Panc1 (cell line): ENCODE measurements around the gene FHIT. TPM values are rescaled to one million over a fixed set of nuclear protein-coding genes. Genes with fewer than 3 reads are reported as not detected.

Experiments
- ATAC-seq: fragments of 200-7000 bp; cut with Tn5 transposase; 2 replicates; pipeline ENCODE4 v1.9.1; 2020; ENCODE audit warnings: mild to moderate bottlenecking, moderate library complexity
- BruUV-seq: library from RNA; stranded (reverse); fragments of 400-500 nt; replicated peaks from 2 replicates; lab custom pipeline; 2021; lab: Mats Ljungman, UMichigan
- CTCF ChIA-PET: fragments of 300-600 bp; sonication (Branson Sonifier 250); formaldehyde crosslinking; loops from one replicate; lab custom pipeline; 2022; ENCODE audit warnings: antibody characterized with exemption; lab: Charles Lee
- POLR2A ChIA-PET: fragments of 300-600 bp; sonication (Branson Sonifier 250); formaldehyde crosslinking; loops from one replicate; lab custom pipeline; 2022; ENCODE audit warnings: antibody characterized with exemption; lab: Charles Lee
- DNase-seq: peaks from one replicate; pipeline ENCODE4 v3.0.0-alpha.2; 2010; ENCODE audit warnings: low read depth, low spot score
- H3K27ac ChIP-seq: 2 replicates; pipeline ENCODE4 v1.5.1; 2011; ENCODE audit warnings: mild to moderate bottlenecking, low read length, inconsistent platforms
- H3K27me3 ChIP-seq: fragments of 200-500 bp; sonication (Bioruptor generic); 2 replicates; pipeline ENCODE4 v1.6.0; 2014; ENCODE audit warnings: low read length, inconsistent platforms; ENCODE audit not compliant: control insufficient read depth, insufficient read depth
- H3K36me3 ChIP-seq: fragments of 200-500 bp; sonication (Bioruptor generic); 2 replicates; pipeline ENCODE4 v1.5.1; 2014; ENCODE audit warnings: inconsistent platforms, mild to moderate bottlenecking, low read length, moderate library complexity; ENCODE audit not compliant: control insufficient read depth, insufficient read depth
- H3K4me1 ChIP-seq: 2 replicates; pipeline ENCODE4 v1.5.1; 2011; ENCODE audit warnings: inconsistent platforms, mild to moderate bottlenecking, low read length, moderate library complexity; ENCODE audit not compliant: control insufficient read depth, insufficient read depth
- H3K4me3 ChIP-seq, 2 experiments: 2 replicates each; pipeline ENCODE4 v1.5.1; 2011 to 2012; ENCODE audit warnings: low read depth in 2 of 2, low read length in 2 of 2, mild to moderate bottlenecking in 2 of 2, inconsistent platforms in 1 of 2, moderate library complexity in 1 of 2
- H3K9me3 ChIP-seq: fragments of 200-500 bp; sonication (Bioruptor generic); 2 replicates; pipeline ENCODE4 v1.5.1; 2014; ENCODE audit warnings: low read depth, mild to moderate bottlenecking, inconsistent platforms, low read length, moderate library complexity; ENCODE audit not compliant: control insufficient read depth, insufficient read depth
- CTCF ChIP-seq: fragments of 450-650 bp; IDR thresholded peaks from 2 replicates; pipeline ENCODE4 v1.5.1; 2017; ENCODE audit warnings: mild to moderate bottlenecking
- POLR2AphosphoS5 ChIP-seq: IDR thresholded peaks from 2 replicates; pipeline ENCODE4 v1.6.1; 2012; ENCODE audit warnings: mild to moderate bottlenecking, low read depth, low read length, moderate library complexity
- SIN3A ChIP-seq: IDR thresholded peaks from 2 replicates; pipeline ENCODE4 v1.6.1; 2012; ENCODE audit warnings: low read depth, mild to moderate bottlenecking, low read length, moderate library complexity, borderline replicate concordance; ENCODE audit not compliant: insufficient read depth
- TCF7L2 ChIP-seq: IDR thresholded peaks from 2 replicates; pipeline ENCODE4 v1.6.1; 2011; ENCODE audit warnings: mild to moderate bottlenecking, low read depth, low read length, inconsistent platforms
- in situ Hi-C: cut with HindIII; loops from 2 replicates; pipeline ENCODE4 v1.10.0; 2016; ENCODE audit warnings: low sequenced_read_pairs, low pct_unique_long_range_greater_than_20kb
- intact Hi-C: fragments of 100-400 bp; cut with micrococcal nuclease; formaldehyde crosslinking; loops from one replicate; pipeline ENCODE4 v1.10.0; 2022; ENCODE audit not compliant: unreplicated experiment
- total RNA-seq: library from RNA; stranded (reverse); gene quantifications from one replicate; pipeline ENCODE4 v1.2.1, GENCODE V29; 2021; ENCODE audit not compliant: unreplicated experiment
- TF ChIP-seq, protein P1 (sequence below), 2 experiments: IDR thresholded peaks; 2 replicates each; pipeline ENCODE4 v1.6.1; 2011 to 2012; ENCODE audit warnings: low read depth in 2 of 2, control low read depth in 1 of 2, low read length in 1 of 2, mild to moderate bottlenecking in 1 of 2, moderate library complexity in 1 of 2; ENCODE audit not compliant: insufficient read depth in 1 of 2

The FHIT gene
- total RNA-seq, 1 experiment from 2014 or later: 2.2 TPM

GRCh38 chr3:59890639-59891038, 1360.6 kb downstream of the FHIT start:
- Histone ChIP-seq H3K4me1 (no peaks in the 10 kb centered on the region), H3K36me3 (no peaks in the 10 kb centered on the region), H3K9me3 (no peaks in the 10 kb centered on the region), H3K4me3 (no peak overlapping the region), H3K27me3 (no peaks in the 10 kb centered on the region), H3K27ac (no peak overlapping the region)
- ChIA-PET CTCF (no interaction called here), POLR2A (no interaction called here)
- no TSS peak for BruUV-seq
- ATAC-seq (no peak), DNase-seq (no peak)
- TF ChIP-seq SIN3A (no peak), TCF7L2 (no peak)
- in situ Hi-C loops: no loop called here
- intact Hi-C loops: no loop called here

DNA sequence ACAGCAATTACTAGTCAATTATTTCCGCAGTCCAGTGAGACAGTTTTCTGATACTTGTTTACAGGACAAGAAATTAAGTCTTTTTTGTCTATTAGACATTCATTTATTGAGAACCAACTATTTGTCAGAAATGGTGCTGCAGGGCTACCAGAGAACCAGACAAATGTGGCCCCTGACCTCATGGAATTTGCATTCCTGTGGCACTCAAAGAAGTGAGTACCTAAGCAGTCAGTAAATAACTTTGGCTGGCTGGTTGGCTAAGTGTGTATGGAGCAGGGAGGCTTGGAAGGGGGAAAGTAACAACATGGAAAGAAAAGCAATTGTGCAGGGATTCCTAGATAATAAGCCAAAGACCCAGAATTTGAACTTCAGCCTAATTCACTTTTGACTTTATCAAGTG, 1364.5 kb downstream of the FHIT start:
- TF ChIP-seq CTCF: no peak
- TF ChIP-seq POLR2AphosphoS5: no peak
- TF ChIP-seq TCF7L2: no peak
- TF ChIP-seq, protein P1, sequence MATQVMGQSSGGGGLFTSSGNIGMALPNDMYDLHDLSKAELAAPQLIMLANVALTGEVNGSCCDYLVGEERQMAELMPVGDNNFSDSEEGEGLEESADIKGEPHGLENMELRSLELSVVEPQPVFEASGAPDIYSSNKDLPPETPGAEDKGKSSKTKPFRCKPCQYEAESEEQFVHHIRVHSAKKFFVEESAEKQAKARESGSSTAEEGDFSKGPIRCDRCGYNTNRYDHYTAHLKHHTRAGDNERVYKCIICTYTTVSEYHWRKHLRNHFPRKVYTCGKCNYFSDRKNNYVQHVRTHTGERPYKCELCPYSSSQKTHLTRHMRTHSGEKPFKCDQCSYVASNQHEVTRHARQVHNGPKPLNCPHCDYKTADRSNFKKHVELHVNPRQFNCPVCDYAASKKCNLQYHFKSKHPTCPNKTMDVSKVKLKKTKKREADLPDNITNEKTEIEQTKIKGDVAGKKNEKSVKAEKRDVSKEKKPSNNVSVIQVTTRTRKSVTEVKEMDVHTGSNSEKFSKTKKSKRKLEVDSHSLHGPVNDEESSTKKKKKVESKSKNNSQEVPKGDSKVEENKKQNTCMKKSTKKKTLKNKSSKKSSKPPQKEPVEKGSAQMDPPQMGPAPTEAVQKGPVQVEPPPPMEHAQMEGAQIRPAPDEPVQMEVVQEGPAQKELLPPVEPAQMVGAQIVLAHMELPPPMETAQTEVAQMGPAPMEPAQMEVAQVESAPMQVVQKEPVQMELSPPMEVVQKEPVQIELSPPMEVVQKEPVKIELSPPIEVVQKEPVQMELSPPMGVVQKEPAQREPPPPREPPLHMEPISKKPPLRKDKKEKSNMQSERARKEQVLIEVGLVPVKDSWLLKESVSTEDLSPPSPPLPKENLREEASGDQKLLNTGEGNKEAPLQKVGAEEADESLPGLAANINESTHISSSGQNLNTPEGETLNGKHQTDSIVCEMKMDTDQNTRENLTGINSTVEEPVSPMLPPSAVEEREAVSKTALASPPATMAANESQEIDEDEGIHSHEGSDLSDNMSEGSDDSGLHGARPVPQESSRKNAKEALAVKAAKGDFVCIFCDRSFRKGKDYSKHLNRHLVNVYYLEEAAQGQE (IDR thresholded peaks at IDR 0.05; ENCODE audit: insufficient read depth in 1 of 2, low read depth in 2 of 2, low read length in 1 of 2): no peak
- no peaks in the 10 kb centered on the region for H3K36me3 ChIP-seq
- ATAC-seq (no peak), DNase-seq (no peak)
- H3K4me3 ChIP-seq: no peak overlapping the region
- no peaks in the 10 kb centered on the region for H3K9me3 ChIP-seq
- H3K27me3 ChIP-seq: no peaks in the 10 kb centered on the region
- CTCF ChIA-PET: no interaction called here
- intact Hi-C loops: no loop called here
- BruUV-seq: no TSS peak
- in situ Hi-C loops: no loop called here
- no peaks in the 10 kb centered on the region for H3K4me1 ChIP-seq
- no peak overlapping the region for H3K27ac ChIP-seq
- POLR2A ChIA-PET: no interaction called here

DNA sequence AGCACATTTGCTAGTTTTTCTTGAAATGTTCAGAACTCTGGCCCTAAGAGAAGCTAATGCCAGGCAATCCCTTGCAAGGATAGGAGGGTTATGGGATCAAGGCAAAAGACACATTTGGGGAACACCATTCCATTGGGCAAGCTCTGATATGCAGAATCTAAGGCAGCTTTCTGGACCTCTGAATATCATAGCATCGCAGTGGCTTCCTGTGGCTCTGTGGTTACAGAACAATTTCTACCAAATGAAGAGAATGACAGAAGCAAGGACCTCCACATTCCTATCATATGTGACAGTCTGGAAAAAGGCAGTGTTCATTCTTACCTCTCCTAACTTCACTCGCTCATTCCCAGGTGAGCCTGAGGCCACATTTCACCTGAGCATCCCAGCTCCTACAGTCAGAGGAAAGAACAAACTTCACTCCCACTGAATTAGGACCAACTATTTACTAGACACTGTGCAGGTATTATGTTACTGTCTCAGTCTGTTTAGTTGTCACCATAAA, 1365.3 kb downstream of the FHIT start:
- Histone ChIP-seq H3K4me1 (no peaks in the 10 kb centered on the region), H3K4me3 (no peak overlapping the region), H3K9me3 (no peaks in the 10 kb centered on the region), H3K27me3 (no peaks in the 10 kb centered on the region), H3K27ac (no peak overlapping the region), H3K36me3 (no peaks in the 10 kb centered on the region)
- DNase-seq (no peak), ATAC-seq (no peak)
- ChIA-PET CTCF (no interaction called here), POLR2A (no interaction called here)
- intact Hi-C loops: no loop called here
- TF ChIP-seq POLR2AphosphoS5 (no peak), SIN3A (no peak), TCF7L2 (no peak), CTCF (no peak)
- TF ChIP-seq, protein P1 (IDR thresholded peaks at IDR 0.05; ENCODE audit: insufficient read depth in 1 of 2, low read depth in 2 of 2, low read length in 1 of 2): no peak
- in situ Hi-C loops: no loop called here
- no TSS peak for BruUV-seq
